A549 (cell line): ENCODE measurements around the gene NDC1.

Experiments used
- ESRRA ChIP-seq: fragments of 150-350 bp; IDR thresholded peaks from 2 replicates; pipeline ENCODE4 v1.6.1; 2014; ENCODE audit warnings: mild to moderate bottlenecking, low read length, borderline replicate concordance
- FOXS1 ChIP-seq: fragments of 250-450 bp; sonication (Bioruptor Pico); IDR thresholded peaks from 2 replicates; pipeline ENCODE4 v1.5.0; 2020; ENCODE audit warnings: mild to moderate bottlenecking, moderate library complexity
- MAX ChIP-seq: IDR thresholded peaks from 2 replicates; pipeline ENCODE4 v1.6.1; 2012
- ZFP36 ChIP-seq: fragments of 450-650 bp; IDR thresholded peaks from 2 replicates; pipeline ENCODE4 v1.6.1; 2014; ENCODE audit warnings: borderline replicate concordance; ENCODE audit not compliant: partially characterized antibody

- TF ChIP-seq ZFP36 (no peak), ESRRA (no peak), MAX (no peak), FOXS1 (CRISPR knock-in tag) (no peak)
Observed at GRCh38 chr1:53878492-53879105, 40.5 kb upstream of the NDC1 start.
